Breast epithelium (tissue), 4 donors: ENCODE data around the gene UNKL. TPM values are rescaled to one million over a fixed set of nuclear protein-coding genes. Genes with fewer than 3 reads are reported as not detected.

Experiments
- DNase-seq, 2 donors: peaks; one replicate each; pipeline ENCODE4 v3.0.0-alpha.2; 2019; ENCODE audit warnings: low spot score in 2 of 2
- H3K27ac ChIP-seq, 2 donors: fragments of 200-600 bp; sonication (generic) in 1 of 2; one replicate each; pipeline ENCODE4 v1.5.1; 2016 to 2019; ENCODE audit warnings: mild to moderate bottlenecking in 1 of 2
- H3K27me3 ChIP-seq, 2 donors: fragments of 200-600 bp; sonication (generic) in 1 of 2; one replicate each; pipeline versions ENCODE4 v1.5.1 to v1.6.0; 2017 to 2019; ENCODE audit warnings: control low read depth in 1 of 2, mild to moderate bottlenecking in 1 of 2
- H3K36me3 ChIP-seq: fragments of 200-600 bp; one replicate; pipeline ENCODE4 v1.5.1; 2019
- H3K4me1 ChIP-seq, 2 donors: fragments of 200-600 bp; sonication (generic); one replicate each; pipeline ENCODE4 v1.5.1; 2016 to 2019; ENCODE audit warnings: control low read depth in 1 of 2
- H3K4me3 ChIP-seq, 3 donors: fragments of 200-600 bp; sonication (generic); 1 replicate in 2 of 3; 2 replicates in 1 of 3; pipeline ENCODE4 v1.5.1; 2016 to 2019; ENCODE audit warnings: mild to moderate bottlenecking in 3 of 3, moderate library complexity in 2 of 3
- H3K9me3 ChIP-seq, 2 donors: fragments of 200-600 bp; sonication (generic) in 1 of 2; one replicate each; pipeline ENCODE4 v1.5.1; 2016 to 2019; ENCODE audit warnings: control low read depth in 1 of 2
- POLR2A ChIP-seq: fragments of 450-650 bp; IDR thresholded peaks from one replicate; pipeline ENCODE4 v1.6.1; 2016; ENCODE audit warnings: antibody characterized with exemption, mild to moderate bottlenecking, moderate library complexity
- POLR2AphosphoS5 ChIP-seq, 3 donors: sonication (generic); formaldehyde crosslinking; IDR thresholded peaks; one replicate each; pipeline ENCODE4 v1.6.1; 2017; ENCODE audit warnings: antibody characterized with exemption in 3 of 3
- intact Hi-C: fragments of 100-400 bp; cut with DNase I; formaldehyde crosslinking; loops from one replicate; pipeline ENCODE4 v1.15.1; 2023; ENCODE audit warnings: low total_unique reads
- total RNA-seq, 3 donors: library from RNA; depleted of rRNA; stranded (reverse); fragments of >200 nt; gene quantifications; one replicate each; pipeline ENCODE4 v1.1.0, GENCODE V29; 2016
- TF ChIP-seq, protein P1 (sequence below), 3 donors: fragments of 450-650 bp; IDR thresholded peaks; one replicate each; pipeline ENCODE4 v1.5.1; 2016 to 2017; ENCODE audit warnings: antibody characterized with exemption in 3 of 3, mild to moderate bottlenecking in 3 of 3, moderate library complexity in 3 of 3

UNKL gene
- total RNA-seq, 3 donors from 2014 or later = 18.6 to 28.5 (median 27.5) TPM

DNA sequence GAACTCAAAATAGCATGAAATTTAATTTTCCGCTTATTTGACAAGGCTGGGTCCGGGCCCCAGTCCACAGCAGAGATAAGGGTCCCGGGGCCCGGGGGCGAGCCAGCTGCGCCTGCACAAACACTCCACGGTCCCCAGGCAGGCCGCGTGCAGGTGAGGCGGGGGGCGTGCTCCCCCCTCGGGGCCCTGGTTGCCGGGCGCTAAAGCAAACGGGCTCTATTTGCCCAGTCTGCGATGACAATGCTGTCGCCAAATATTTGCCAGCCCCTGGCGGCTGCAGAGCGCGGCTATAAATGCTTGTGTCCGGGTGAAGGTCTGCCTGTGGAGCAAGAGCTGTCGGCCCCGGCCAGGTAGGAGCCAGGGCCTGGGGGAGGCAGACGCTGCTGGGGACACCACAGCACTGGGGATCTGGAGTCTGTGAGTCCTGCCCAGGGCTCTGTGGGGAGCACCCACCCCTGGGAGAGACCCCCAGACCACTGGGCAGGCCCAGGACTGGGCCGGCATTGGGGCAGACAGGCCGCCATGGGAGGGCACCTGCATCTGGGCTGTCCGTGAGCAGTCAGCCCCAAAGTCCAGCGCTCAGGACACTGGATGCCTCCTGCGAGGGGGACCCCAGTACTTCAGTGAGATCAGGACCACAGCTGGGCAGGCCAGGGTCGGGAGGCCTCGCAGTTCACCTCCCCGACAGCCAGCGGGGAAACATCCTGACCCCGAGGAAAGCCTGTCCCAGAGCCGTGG, 16.4 kb upstream of the UNKL start, which contains the start of gene PERCC1:
Gene PERCC1 (plus strand): TSS at position 320 of the 738 bp plus-strand sequence. CDS start 1,516 bp downstream, outside the sequence.
- DNase-seq = peak in 1 of 2 donors; percentile 79
- intact Hi-C loops = no loop called here
- no peak within 1 kb of the TSS for H3K27ac ChIP-seq

DNA sequence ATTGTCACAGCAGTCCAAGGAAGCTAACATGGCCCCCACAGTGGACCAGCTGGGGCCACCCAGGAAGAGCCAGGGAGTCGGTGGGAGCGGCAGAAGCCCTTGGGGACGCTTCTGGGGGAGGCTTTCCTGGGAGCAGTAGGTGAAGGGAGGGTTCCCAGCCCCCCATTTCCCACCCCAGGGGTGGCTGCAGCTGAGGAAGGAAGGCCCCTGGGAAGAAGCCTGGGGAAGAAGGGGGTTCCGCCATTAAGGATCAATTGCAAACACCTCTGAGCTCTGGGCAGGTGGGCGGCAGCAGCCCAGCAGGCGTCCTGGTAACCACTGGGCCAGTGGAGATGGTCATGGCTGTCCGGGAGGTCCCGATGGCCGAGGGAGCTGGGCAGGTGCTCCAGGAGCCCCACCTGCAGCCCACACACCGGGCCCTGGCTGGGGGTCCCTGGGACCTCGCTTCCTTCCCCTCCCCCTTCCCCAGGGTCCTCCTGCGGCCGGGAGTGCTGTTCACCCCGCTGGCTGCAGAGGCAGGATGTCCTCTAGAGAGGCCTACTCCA, 15.8 kb upstream of the UNKL start:
- H3K9me3 ChIP-seq = no peaks in the 10 kb centered on the region
- H3K36me3 ChIP-seq = no peaks in the 10 kb centered on the region
- H3K4me1 ChIP-seq = no peaks in the 10 kb centered on the region
- intact Hi-C loops = no loop called here
- DNase-seq = no peak
- H3K4me3 ChIP-seq = no peak overlapping the region
- TF ChIP-seq, protein P1, sequence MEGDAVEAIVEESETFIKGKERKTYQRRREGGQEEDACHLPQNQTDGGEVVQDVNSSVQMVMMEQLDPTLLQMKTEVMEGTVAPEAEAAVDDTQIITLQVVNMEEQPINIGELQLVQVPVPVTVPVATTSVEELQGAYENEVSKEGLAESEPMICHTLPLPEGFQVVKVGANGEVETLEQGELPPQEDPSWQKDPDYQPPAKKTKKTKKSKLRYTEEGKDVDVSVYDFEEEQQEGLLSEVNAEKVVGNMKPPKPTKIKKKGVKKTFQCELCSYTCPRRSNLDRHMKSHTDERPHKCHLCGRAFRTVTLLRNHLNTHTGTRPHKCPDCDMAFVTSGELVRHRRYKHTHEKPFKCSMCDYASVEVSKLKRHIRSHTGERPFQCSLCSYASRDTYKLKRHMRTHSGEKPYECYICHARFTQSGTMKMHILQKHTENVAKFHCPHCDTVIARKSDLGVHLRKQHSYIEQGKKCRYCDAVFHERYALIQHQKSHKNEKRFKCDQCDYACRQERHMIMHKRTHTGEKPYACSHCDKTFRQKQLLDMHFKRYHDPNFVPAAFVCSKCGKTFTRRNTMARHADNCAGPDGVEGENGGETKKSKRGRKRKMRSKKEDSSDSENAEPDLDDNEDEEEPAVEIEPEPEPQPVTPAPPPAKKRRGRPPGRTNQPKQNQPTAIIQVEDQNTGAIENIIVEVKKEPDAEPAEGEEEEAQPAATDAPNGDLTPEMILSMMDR (IDR thresholded peaks at IDR 0.05) = no peak
- TF ChIP-seq POLR2AphosphoS5 (IDR thresholded peaks at IDR 0.05) (no peak), POLR2A (no peak)
- no peaks in the 10 kb centered on the region for H3K27me3 ChIP-seq
- H3K27ac ChIP-seq = no peak overlapping the region

More for the DNA sequence above, 16.4 kb upstream of the UNKL start, which contains the start of gene PERCC1:
- no peaks in the 10 kb centered on the region for H3K27me3 ChIP-seq
- no peaks in the 10 kb centered on the region for H3K36me3 ChIP-seq
- TF ChIP-seq POLR2AphosphoS5 (IDR thresholded peaks at IDR 0.05) = no peak
- TF ChIP-seq, protein P1 (IDR thresholded peaks at IDR 0.05) = peak in 2 of 3 donors; percentile 17 to 45
- H3K9me3 ChIP-seq = no peaks in the 10 kb centered on the region
- no peak within 1 kb of the TSS for H3K4me3 ChIP-seq
- H3K4me1 ChIP-seq = no peaks in the 10 kb centered on the region

DNA sequence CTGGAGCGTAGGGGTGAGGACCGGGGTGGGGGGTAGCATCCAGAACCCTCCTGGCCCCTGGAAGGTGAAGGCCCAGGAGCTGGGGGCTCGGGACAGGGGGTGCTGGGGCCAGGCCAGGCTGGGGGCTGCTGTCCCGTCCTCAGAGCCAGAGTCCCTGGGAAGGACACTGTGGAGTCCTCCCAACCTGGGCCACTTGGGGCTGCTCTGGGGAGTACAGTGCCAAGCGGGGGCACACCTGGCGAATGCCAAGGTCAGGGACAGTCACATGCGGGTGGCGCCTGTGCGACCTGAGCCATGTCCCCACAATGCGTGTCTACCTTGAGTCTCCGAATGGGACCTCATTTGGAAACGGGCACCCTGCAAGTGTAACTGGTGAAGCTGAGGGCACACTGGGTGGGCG, 15.1 kb upstream of the UNKL start:
- intact Hi-C loops = no loop called here
- Histone ChIP-seq H3K27me3 (no peaks in the 10 kb centered on the region), H3K27ac (no peak overlapping the region), H3K4me1 (no peaks in the 10 kb centered on the region), H3K36me3 (no peaks in the 10 kb centered on the region), H3K4me3 (no peak overlapping the region), H3K9me3 (no peaks in the 10 kb centered on the region)
- DNase-seq = no peak
- no peak for TF ChIP-seq POLR2A
- TF ChIP-seq, protein P1 (IDR thresholded peaks at IDR 0.05) = no peak
- no peak for TF ChIP-seq POLR2AphosphoS5 (IDR thresholded peaks at IDR 0.05)

DNA sequence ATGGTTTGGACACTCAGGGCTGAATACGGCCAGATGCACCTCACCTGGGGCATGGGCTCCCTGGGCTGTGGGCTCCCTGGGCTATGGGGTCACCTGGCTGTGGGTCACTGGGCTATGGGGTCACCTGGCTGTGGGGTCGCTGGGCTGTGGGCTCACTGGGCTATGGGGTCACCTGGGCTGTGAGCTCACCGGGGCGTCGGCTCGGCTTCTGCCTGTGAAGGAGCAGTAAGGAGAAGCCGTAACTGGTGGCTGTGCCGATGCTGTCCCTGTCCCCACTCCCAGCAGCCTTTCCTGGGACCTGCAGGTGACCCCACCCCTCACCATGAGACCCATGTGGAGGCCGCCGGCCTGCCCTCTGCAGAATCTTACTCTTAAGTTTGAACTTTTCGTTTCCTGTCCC, 14.5 kb upstream of the UNKL start:
- H3K27me3 ChIP-seq = no peaks in the 10 kb centered on the region
- H3K9me3 ChIP-seq = no peaks in the 10 kb centered on the region
- peak overlapping the region in 1 of 3 donors; percentile 68 for H3K4me3 ChIP-seq
- intact Hi-C loops = no loop called here
- DNase-seq = no peak
- H3K27ac ChIP-seq = peak overlapping the region in 1 of 2 donors; percentile 52
- TF ChIP-seq POLR2A = no peak
- TF ChIP-seq, protein P1 (IDR thresholded peaks at IDR 0.05) = no peak
- TF ChIP-seq POLR2AphosphoS5 (IDR thresholded peaks at IDR 0.05) = no peak
- no peaks in the 10 kb centered on the region for H3K36me3 ChIP-seq
- H3K4me1 ChIP-seq = no peaks in the 10 kb centered on the region

DNA sequence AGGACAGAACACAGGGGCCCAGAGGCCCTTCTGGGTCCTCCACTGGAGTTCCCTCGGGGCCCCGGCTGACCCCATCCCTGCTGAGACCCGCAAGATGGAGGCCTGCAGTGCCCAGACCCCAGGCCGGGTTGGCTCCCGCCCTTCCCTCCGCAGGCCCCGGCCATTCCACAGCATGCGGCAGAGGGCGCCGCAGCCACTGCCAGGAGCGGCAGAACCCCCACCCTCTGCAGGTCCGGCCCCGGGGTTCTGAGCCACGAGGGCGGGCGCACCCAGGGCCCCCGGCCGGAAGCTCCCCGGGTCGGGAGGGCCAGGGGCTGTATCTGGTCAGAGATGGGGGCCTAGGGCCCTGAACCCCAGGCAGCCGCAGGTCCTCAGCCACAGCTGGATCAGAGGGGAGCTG, 14.0 kb upstream of the UNKL start:
- TF ChIP-seq, protein P1 (IDR thresholded peaks at IDR 0.05) = peak in 2 of 3 donors; percentile 40 to 45
- TF ChIP-seq POLR2AphosphoS5 (IDR thresholded peaks at IDR 0.05) = no peak
- no peak for TF ChIP-seq POLR2A
- Histone ChIP-seq H3K36me3 (no peaks in the 10 kb centered on the region), H3K4me3 (peak overlapping the region; percentile 4 to 68 (median 55)), H3K27me3 (no peaks in the 10 kb centered on the region), H3K27ac (peak overlapping the region; percentile 52 to 55), H3K9me3 (no peaks in the 10 kb centered on the region), H3K4me1 (no peaks in the 10 kb centered on the region)
- intact Hi-C loops = no loop called here
- peak; percentile 48 to 68 for DNase-seq
